ENCODE data around the gene BIVM.

Gene BIVM

GRCh38 chr13:102881819-102882686 is 83.1 kb downstream of the BIVM start:
- no peak for DNase-seq (ENCODE audit: low spot score)

Data from LoVo (cell line).